K562 (cell line): ENCODE measurements around the gene ARMH1. TPM values are rescaled to one million over a fixed set of nuclear protein-coding genes. Genes with fewer than 3 reads are reported as not detected.

ENCODE experiments used
- CREB1 ChIP-seq, 2 experiments: sonication (generic) in 1 of 2; formaldehyde crosslinking in 1 of 2; IDR thresholded peaks; 2 replicates each; pipeline versions ENCODE4 v1.6.1 to v1.8.0; 2012 to 2022; ENCODE audit warnings: inconsistent platforms in 1 of 2, mild to moderate bottlenecking in 1 of 2, missing genetic modification reagents in 1 of 2, moderate library complexity in 1 of 2
- CREM ChIP-seq: IDR thresholded peaks from 2 replicates; pipeline ENCODE4 v1.6.1; 2014; ENCODE audit warnings: antibody characterized with exemption, low read depth
- ETV1 ChIP-seq: fragments of 450-650 bp; conservative IDR thresholded peaks from 2 replicates; pipeline ENCODE4 v1.6.1; 2016; ENCODE audit warnings: missing genetic modification characterization, control low read depth, low read depth, missing compliant biosample characterization
- GABPA ChIP-seq: fragments of 200-800 bp; sonication (Bioruptor generic); conservative IDR thresholded peaks from 2 replicates; pipeline ENCODE4 v1.6.1; 2016; ENCODE audit warnings: low read depth, missing genetic modification characterization, missing compliant biosample characterization
- KDM5B ChIP-seq: fragments of 200-600 bp; sonication (generic); IDR thresholded peaks from 2 replicates; pipeline ENCODE4 v1.6.1; 2012; ENCODE audit warnings: low read depth, mild to moderate bottlenecking, moderate library complexity, low read length, control low read depth, inconsistent platforms; ENCODE audit not compliant: insufficient replicate concordance
- NR2C2 ChIP-seq, 2 experiments: fragments of 200-800 bp in 1 of 2; sonication (Bioruptor generic) in 1 of 2; sonication (generic) in 1 of 2; formaldehyde crosslinking in 1 of 2; IDR thresholded peaks; 2 replicates each; pipeline versions ENCODE4 v1.6.1 to v1.8.0; 2016 to 2022; ENCODE audit warnings: mild to moderate bottlenecking in 1 of 2, missing compliant biosample characterization in 1 of 2, missing genetic modification characterization in 1 of 2, missing genetic modification reagents in 1 of 2
- RBFOX2 ChIP-seq: fragments of 200-400 bp; formaldehyde crosslinking; IDR thresholded peaks from 2 replicates; pipeline ENCODE4 v1.6.1; 2017; ENCODE audit warnings: low read depth, mild to moderate bottlenecking, low read length, moderate library complexity
- SMAD4 ChIP-seq: fragments of 250-450 bp; sonication (Bioruptor Pico); conservative IDR thresholded peaks from 2 replicates; pipeline ENCODE4 v1.8.0; 2021; ENCODE audit warnings: inconsistent platforms, mild to moderate bottlenecking, moderate library complexity
- SMARCB1 ChIP-seq: IDR thresholded peaks from 2 replicates; pipeline ENCODE4 v1.6.1; 2011; ENCODE audit warnings: improper control_type of control experiment, low read depth; ENCODE audit not compliant: insufficient read length
- TEAD1 ChIP-seq, 2 experiments: fragments of 450-650 bp in 1 of 2; sonication (generic) in 1 of 2; formaldehyde crosslinking; IDR thresholded peaks; 2 replicates each; pipeline versions ENCODE4 v1.4.0 to v1.8.0; 2020 to 2022; ENCODE audit warnings: mild to moderate bottlenecking in 2 of 2, missing genetic modification reagents in 1 of 2
- TGIF2 ChIP-seq: sonication (generic); formaldehyde crosslinking; IDR thresholded peaks from 2 replicates; pipeline ENCODE4 v1.8.1; 2022; ENCODE audit warnings: mild to moderate bottlenecking, missing genetic modification reagents, moderate library complexity
- polyA plus RNA-seq, 8 experiments: library from polyadenylated mRNA; depleted of rRNA in 4 of 8; stranded (reverse) in 5 of 8; unstranded in 3 of 8; fragments of >200 nt; fragmentation: Nextera tagmentation in 2 of 8; fragmentation: Illumina TruSeq in 1 of 8; extraction: Ambion mirVana in 2 of 8; extraction: Trizol in 1 of 8; gene quantifications; 2 replicates each; pipeline versions ENCODE4 v1.2.1 to v1.2.3, GENCODE V29; 2011 to 2014; ENCODE audit warnings: inconsistent platforms in 1 of 8, missing spikeins in 1 of 8
- total RNA-seq, 7 experiments: library from RNA; depleted of rRNA in 6 of 7; stranded (reverse); fragments of >200 nt in 6 of 7; fragmentation: Illumina TruSeq in 2 of 7; extraction: Trizol in 2 of 7; gene quantifications; 2 replicates each; pipeline versions ENCODE4 v1.2.1 to v1.2.3, GENCODE V29; 2011 to 2021; ENCODE audit warnings: low replicate concordance in 1 of 7
- TF ChIP-seq, protein P1 (sequence below): fragments of 250-450 bp; sonication (Bioruptor Pico); IDR thresholded peaks from 2 replicates; pipeline ENCODE4 v1.4.0; 2020; ENCODE audit warnings: mild to moderate bottlenecking, moderate library complexity, borderline replicate concordance
- TF ChIP-seq, protein P2 (sequence below): fragments of 200-400 bp; formaldehyde crosslinking; IDR thresholded peaks from 2 replicates; pipeline ENCODE4 v1.6.1; 2017; ENCODE audit warnings: mild to moderate bottlenecking, low read depth, low read length, moderate library complexity
- TF ChIP-seq, protein P3 (sequence below): sonication (generic); formaldehyde crosslinking; IDR thresholded peaks from 2 replicates; pipeline ENCODE4 v1.9.0; 2022; ENCODE audit warnings: mild to moderate bottlenecking, missing genetic modification reagents
- TF ChIP-seq, protein P4 (sequence below), 2 experiments: fragments of 450-650 bp in 1 of 2; sonication (generic) in 1 of 2; formaldehyde crosslinking; conservative IDR thresholded peaks; 2 replicates each; pipeline versions ENCODE4 v1.4.0 to v1.8.1; 2020 to 2022; ENCODE audit warnings: mild to moderate bottlenecking in 1 of 2, missing genetic modification reagents in 1 of 2

The ARMH1 gene
- total and polyA plus RNA-seq, 9 of the 15 experiments (the other 6 are each of a cell fraction or from before 2014, with no cell fraction given) = 0.41 TPM; not detected in 8

DNA sequence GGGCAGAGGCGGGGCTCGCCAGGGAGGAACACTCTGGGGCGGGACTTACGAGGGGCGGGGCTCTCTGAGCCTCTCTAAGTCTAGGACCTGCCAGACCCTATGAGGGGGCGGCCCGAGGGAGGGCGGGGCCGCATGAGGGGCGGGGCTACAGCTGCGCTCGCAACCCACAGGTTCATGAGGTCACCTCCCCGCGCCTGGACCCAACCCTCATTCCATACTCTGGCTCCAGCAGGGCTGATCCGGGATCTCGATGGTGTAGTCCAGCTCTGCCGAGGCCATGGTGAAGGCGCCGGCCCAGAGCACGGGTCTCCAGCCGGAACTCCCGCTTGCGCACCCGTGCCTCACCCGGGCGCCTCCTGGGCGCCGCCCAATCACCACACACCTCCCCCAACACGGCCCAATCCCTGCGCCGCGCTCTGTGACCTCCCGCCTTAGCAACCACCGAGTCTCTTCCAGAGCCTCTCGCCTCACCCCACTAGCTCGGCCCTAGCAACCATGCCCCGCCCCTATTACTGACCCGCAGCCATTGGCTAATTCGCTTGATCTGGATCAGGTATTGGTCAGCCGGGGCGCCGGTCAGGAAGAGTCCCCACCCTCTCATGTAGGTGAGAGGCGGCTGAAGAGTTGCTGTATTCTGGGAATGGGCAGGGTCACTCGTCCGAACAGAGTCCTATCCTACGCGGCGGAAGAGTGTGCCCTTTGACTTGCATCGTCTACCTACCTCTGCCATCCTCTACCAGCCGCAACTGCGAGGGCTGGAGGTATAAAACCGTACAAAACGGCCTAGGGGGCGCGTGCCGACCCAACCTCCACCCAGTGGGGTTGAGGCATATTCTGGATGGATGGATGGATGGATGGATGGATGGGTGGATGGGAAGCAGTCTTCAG lies at the start of gene ARMH1, which contains the start of gene TMEM53 (continued):
- TF ChIP-seq, protein P1, sequence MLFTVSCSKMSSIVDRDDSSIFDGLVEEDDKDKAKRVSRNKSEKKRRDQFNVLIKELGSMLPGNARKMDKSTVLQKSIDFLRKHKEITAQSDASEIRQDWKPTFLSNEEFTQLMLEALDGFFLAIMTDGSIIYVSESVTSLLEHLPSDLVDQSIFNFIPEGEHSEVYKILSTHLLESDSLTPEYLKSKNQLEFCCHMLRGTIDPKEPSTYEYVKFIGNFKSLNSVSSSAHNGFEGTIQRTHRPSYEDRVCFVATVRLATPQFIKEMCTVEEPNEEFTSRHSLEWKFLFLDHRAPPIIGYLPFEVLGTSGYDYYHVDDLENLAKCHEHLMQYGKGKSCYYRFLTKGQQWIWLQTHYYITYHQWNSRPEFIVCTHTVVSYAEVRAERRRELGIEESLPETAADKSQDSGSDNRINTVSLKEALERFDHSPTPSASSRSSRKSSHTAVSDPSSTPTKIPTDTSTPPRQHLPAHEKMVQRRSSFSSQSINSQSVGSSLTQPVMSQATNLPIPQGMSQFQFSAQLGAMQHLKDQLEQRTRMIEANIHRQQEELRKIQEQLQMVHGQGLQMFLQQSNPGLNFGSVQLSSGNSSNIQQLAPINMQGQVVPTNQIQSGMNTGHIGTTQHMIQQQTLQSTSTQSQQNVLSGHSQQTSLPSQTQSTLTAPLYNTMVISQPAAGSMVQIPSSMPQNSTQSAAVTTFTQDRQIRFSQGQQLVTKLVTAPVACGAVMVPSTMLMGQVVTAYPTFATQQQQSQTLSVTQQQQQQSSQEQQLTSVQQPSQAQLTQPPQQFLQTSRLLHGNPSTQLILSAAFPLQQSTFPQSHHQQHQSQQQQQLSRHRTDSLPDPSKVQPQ = no peak
- peak; percentile 77 for TF ChIP-seq RBFOX2
- peak; percentile 82 for TF ChIP-seq CREB1 (IDR thresholded peaks at IDR 0.05)
- peak; percentile 83 for TF ChIP-seq CREB1 (CRISPR knock-in tag; IDR thresholded peaks at IDR 0.05)
- TF ChIP-seq TGIF2 (CRISPR knock-in tag) = no peak
- TF ChIP-seq NR2C2 (CRISPR knock-in tag; IDR thresholded peaks at IDR 0.05) = peak; percentile 82; the same call in 1 of the 2 replicates
- TF ChIP-seq NR2C2 (tag; IDR thresholded peaks at IDR 0.05) = peak; percentile 98
- TF ChIP-seq, protein P2, sequence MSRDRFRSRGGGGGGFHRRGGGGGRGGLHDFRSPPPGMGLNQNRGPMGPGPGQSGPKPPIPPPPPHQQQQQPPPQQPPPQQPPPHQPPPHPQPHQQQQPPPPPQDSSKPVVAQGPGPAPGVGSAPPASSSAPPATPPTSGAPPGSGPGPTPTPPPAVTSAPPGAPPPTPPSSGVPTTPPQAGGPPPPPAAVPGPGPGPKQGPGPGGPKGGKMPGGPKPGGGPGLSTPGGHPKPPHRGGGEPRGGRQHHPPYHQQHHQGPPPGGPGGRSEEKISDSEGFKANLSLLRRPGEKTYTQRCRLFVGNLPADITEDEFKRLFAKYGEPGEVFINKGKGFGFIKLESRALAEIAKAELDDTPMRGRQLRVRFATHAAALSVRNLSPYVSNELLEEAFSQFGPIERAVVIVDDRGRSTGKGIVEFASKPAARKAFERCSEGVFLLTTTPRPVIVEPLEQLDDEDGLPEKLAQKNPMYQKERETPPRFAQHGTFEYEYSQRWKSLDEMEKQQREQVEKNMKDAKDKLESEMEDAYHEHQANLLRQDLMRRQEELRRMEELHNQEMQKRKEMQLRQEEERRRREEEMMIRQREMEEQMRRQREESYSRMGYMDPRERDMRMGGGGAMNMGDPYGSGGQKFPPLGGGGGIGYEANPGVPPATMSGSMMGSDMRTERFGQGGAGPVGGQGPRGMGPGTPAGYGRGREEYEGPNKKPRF = no peak
- peak; percentile 69 for TF ChIP-seq ETV1 (tag)
- TF ChIP-seq SMAD4 = peak; percentile 77
- TF ChIP-seq, protein P3, sequence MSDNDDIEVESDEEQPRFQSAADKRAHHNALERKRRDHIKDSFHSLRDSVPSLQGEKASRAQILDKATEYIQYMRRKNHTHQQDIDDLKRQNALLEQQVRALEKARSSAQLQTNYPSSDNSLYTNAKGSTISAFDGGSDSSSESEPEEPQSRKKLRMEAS = peak; percentile 32
- peak; percentile 82 for TF ChIP-seq CREM
- TF ChIP-seq GABPA = peak; percentile 82
- peak in 1 of 2 experiments; percentile 31; a peak in 1 of 4 replicates for TF ChIP-seq TEAD1 (CRISPR knock-in tag; IDR thresholded peaks at IDR 0.05)
- peak; percentile 66 for TF ChIP-seq KDM5B
- TF ChIP-seq, protein P4, sequence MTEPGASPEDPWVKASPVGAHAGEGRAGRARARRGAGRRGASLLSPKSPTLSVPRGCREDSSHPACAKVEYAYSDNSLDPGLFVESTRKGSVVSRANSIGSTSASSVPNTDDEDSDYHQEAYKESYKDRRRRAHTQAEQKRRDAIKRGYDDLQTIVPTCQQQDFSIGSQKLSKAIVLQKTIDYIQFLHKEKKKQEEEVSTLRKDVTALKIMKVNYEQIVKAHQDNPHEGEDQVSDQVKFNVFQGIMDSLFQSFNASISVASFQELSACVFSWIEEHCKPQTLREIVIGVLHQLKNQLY (CRISPR knock-in tag; conservative IDR thresholded peaks at IDR 0.05) = peak in 1 of 2 experiments; percentile 78; a peak in 1 of 4 replicates
- TF ChIP-seq SMARCB1 = no peak
